OCI-LY7 (cell line): ENCODE results near the gene POLA1.

Experiments
- EZH2phosphoT487 ChIP-seq: fragments of 200-600 bp; sonication (generic); IDR thresholded peaks from 2 replicates; pipeline ENCODE4 v1.6.1; 2018; ENCODE audit warnings: low read depth, borderline replicate concordance, mild to moderate bottlenecking, mixed run types, antibody characterized with exemption, low read length, moderate library complexity, mixed read lengths
- TF ChIP-seq, protein P1 (sequence below): fragments of 200-600 bp; sonication (generic); conservative IDR thresholded peaks from 2 replicates; pipeline ENCODE4 v1.5.1; 2014; ENCODE audit warnings: mild to moderate bottlenecking, antibody characterized with exemption, low read length, moderate library complexity, mixed read lengths

DNA sequence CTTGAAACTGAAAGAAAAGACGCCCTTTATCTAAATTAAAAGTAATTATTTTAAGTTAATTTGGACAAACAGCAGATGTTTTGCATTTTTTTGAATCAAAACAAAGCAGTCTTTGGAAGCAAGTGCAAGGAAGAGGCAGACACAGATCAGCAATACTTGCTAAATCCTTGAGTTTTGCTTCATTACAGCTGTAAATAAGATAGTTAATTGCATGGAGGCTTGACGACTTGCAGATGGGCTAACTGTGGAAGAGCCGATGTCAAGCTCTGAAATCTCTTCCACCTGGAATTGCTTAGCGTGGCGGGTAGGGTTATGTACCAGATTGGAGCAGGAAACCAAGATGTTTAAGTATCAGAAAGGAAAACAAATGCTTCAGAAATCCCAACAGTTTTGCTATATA, 148.8 kb downstream of the POLA1 start:
- TF ChIP-seq, protein P1, sequence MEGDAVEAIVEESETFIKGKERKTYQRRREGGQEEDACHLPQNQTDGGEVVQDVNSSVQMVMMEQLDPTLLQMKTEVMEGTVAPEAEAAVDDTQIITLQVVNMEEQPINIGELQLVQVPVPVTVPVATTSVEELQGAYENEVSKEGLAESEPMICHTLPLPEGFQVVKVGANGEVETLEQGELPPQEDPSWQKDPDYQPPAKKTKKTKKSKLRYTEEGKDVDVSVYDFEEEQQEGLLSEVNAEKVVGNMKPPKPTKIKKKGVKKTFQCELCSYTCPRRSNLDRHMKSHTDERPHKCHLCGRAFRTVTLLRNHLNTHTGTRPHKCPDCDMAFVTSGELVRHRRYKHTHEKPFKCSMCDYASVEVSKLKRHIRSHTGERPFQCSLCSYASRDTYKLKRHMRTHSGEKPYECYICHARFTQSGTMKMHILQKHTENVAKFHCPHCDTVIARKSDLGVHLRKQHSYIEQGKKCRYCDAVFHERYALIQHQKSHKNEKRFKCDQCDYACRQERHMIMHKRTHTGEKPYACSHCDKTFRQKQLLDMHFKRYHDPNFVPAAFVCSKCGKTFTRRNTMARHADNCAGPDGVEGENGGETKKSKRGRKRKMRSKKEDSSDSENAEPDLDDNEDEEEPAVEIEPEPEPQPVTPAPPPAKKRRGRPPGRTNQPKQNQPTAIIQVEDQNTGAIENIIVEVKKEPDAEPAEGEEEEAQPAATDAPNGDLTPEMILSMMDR = no peak
- TF ChIP-seq EZH2phosphoT487 = no peak
